GM12864 (cell line): ENCODE data around the gene ABHD1.
"Not testable (repeated sequence)": the region's sequence is repeated elsewhere in the genome, so short reads cannot be mapped to it uniquely, and the experiment has no call there.

ENCODE experiments used
- DNase-seq: peaks from one replicate; pipeline ENCODE4 v3.0.0-alpha.2; 2011; ENCODE audit warnings: low read depth
- H3K4me3 ChIP-seq: 2 replicates; pipeline ENCODE4 v1.5.1; 2011; ENCODE audit warnings: mild to moderate bottlenecking, low read depth, low read length, control low read depth
- CTCF ChIP-seq: IDR thresholded peaks from 2 replicates; pipeline ENCODE4 v1.5.1; 2011; ENCODE audit warnings: low read depth, mild to moderate bottlenecking, moderate library complexity, low read length, control low read depth, inconsistent platforms; ENCODE audit errors: missing control alignments

Gene ABHD1

GRCh38 chr2:27100036-27100435 lies 23.6 kb upstream of the ABHD1 start:
- no peak for TF ChIP-seq CTCF
- H3K4me3 ChIP-seq, result no peak overlapping the region
- DNase-seq, result no peak

DNA sequence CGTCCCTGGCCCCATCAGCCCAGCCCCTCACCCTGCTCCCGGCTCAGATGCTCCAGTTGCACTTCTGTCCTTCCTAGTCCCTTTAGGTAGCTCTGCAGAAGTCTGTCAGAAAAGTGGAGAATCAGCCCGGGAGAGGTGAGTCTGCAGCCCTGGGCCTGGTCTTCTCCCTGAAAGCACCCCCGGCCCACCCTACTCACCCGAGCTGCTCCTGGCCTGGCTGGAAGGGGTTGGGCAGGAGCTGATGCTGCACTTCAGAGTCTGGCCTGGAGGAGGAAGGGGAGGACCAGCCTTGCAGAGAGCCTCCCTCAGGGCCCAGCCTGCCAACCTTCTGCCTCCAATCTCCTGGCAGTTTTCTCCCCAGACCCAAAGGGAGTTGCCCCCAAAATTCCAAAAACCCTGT lies 21.3 kb upstream of the ABHD1 start:
- no peak for DNase-seq
- no peak for TF ChIP-seq CTCF

DNA sequence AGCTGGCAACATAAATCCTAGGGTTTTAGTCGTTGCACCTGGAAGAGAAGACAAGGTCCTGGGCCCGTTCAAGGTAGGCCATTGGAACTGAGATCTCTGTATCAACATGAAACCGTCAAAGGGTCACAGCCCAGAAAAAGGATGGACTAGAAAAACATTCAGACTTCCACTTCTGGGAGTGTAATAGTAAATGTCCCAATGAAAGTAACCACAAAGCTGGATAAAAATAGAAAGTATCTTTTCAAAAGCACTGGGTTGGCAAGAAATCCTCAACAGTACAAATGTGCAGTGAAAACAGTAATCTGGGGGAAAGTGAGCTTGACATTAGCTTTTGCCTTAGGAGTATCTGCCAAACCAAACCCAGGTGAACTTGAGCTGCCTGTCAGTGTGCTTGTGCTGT lies 17.6 kb upstream of the ABHD1 start:
- no peak for TF ChIP-seq CTCF
- H3K4me3 ChIP-seq, result no peak overlapping the region
- no peak for DNase-seq

More for the DNA sequence above, 21.3 kb upstream of the ABHD1 start:
- H3K4me3 ChIP-seq, result no peak overlapping the region

- DNase-seq, result no peak
- no peak overlapping the region for H3K4me3 ChIP-seq
- TF ChIP-seq CTCF, result no peak
Measured at GRCh38 chr2:27108221-27108620, 15.4 kb upstream of the ABHD1 start.

DNA sequence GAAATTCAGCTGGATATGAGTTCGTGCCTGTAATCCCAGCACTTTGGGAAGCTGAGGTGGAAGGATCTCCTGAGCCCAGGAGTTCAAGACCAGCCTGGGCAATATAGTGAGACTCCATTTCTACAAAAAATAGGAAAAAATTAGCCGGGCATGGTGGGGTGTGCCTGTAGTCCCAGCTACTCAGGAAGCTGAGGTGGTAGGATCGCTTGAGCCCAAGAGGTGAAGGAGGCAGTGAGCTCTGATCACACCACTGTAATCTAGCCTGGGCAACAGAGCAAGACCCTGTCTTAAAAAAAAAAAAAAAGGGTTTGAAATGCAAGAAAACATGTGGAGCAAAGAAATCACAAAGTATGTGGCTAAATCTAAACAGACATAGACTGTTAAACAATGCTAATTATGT lies 14.5 kb upstream of the ABHD1 start:
- H3K4me3 ChIP-seq, result no peak overlapping the region
- no peak for TF ChIP-seq CTCF
- DNase-seq, result no peak

GRCh38 chr2:27110603-27111352 lies 12.8 kb upstream of the ABHD1 start:
- H3K4me3 ChIP-seq, DNase-seq: not testable (repeated sequence)

- not testable (repeated sequence) for H3K4me3 ChIP-seq, DNase-seq
Measured at GRCh38 chr2:27111392-27112078, 12.1 kb upstream of the ABHD1 start.

DNA sequence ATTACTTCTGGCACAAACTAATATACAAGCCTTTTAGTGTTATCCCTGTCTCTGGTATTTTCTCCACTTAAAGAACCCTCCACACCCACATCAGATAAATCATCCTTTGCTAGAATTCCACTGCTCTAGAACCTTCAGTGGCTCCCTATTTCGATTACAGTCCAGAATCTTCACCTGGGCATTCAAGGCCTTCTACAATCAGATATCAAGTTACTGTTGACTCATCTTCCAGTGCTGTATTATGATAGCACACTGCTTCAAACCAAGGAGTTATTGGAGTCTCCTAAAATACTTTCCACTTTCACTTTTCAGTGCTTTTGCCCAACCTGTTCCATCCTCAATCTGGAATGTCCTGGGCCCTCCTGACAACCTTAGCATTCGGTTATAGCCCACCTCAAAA lies 8.1 kb upstream of the ABHD1 start:
- TF ChIP-seq CTCF, result no peak
- no peak for DNase-seq
- H3K4me3 ChIP-seq, result no peak overlapping the region
